HEK293 (cell line): ENCODE data around the gene C2CD4C.

Source experiments
- FEZF1 ChIP-seq: fragments of 450-650 bp; formaldehyde crosslinking; IDR thresholded peaks from 2 replicates; pipeline ENCODE4 v1.5.1; 2016; ENCODE audit warnings: missing biosample characterization, missing genetic modification characterization
- HOXC10 ChIP-seq: sonication (generic); formaldehyde crosslinking; IDR thresholded peaks from 2 replicates; pipeline ENCODE4 v1.8.1; 2023; ENCODE audit warnings: mild to moderate bottlenecking, missing genetic modification reagents
- SCRT2 ChIP-seq: fragments of 450-650 bp; formaldehyde crosslinking; IDR thresholded peaks from 2 replicates; pipeline ENCODE4 v1.5.1; 2016; ENCODE audit warnings: missing biosample characterization, missing genetic modification characterization
- ZBTB1 ChIP-seq: fragments of 450-650 bp; formaldehyde crosslinking; IDR thresholded peaks from 2 replicates; pipeline ENCODE4 v1.5.1; 2016; ENCODE audit warnings: missing biosample characterization, missing genetic modification characterization
- ZBTB48 ChIP-seq: fragments of 450-650 bp; formaldehyde crosslinking; IDR thresholded peaks from 2 replicates; pipeline ENCODE4 v1.5.1; 2016; ENCODE audit warnings: missing biosample characterization, missing genetic modification characterization
- ZBTB7A ChIP-seq: fragments of 450-650 bp; formaldehyde crosslinking; IDR thresholded peaks from 2 replicates; pipeline ENCODE4 v1.5.1; 2016; ENCODE audit warnings: low read depth, missing biosample characterization, missing genetic modification characterization
- ZFP41 ChIP-seq: fragments of 450-650 bp; formaldehyde crosslinking; IDR thresholded peaks from 2 replicates; pipeline ENCODE4 v1.5.1; 2016; ENCODE audit warnings: missing biosample characterization, missing genetic modification characterization, borderline replicate concordance
- ZNF114 ChIP-seq: fragments of 450-650 bp; formaldehyde crosslinking; IDR thresholded peaks from 2 replicates; pipeline ENCODE4 v1.5.0; 2017; ENCODE audit warnings: missing biosample characterization, missing genetic modification characterization
- ZNF155 ChIP-seq: fragments of 450-650 bp; formaldehyde crosslinking; IDR thresholded peaks from 2 replicates; pipeline ENCODE4 v1.5.1; 2016; ENCODE audit warnings: missing biosample characterization, missing genetic modification characterization
- ZNF175 ChIP-seq: fragments of 450-650 bp; formaldehyde crosslinking; IDR thresholded peaks from 2 replicates; pipeline ENCODE4 v1.5.1; 2016; ENCODE audit warnings: missing biosample characterization, missing genetic modification characterization
- ZNF311 ChIP-seq: fragments of 450-650 bp; formaldehyde crosslinking; IDR thresholded peaks from 2 replicates; pipeline ENCODE4 v1.5.1; 2017; ENCODE audit warnings: missing biosample characterization, missing genetic modification characterization, borderline replicate concordance
- ZNF366 ChIP-seq: fragments of 450-650 bp; formaldehyde crosslinking; conservative IDR thresholded peaks from 2 replicates; pipeline ENCODE4 v1.5.1; 2016; ENCODE audit warnings: missing biosample characterization, missing genetic modification characterization
- ZNF473 ChIP-seq: fragments of 450-650 bp; formaldehyde crosslinking; IDR thresholded peaks from 2 replicates; pipeline ENCODE4 v1.5.1; 2017; ENCODE audit warnings: missing biosample characterization, missing genetic modification characterization
- ZNF561 ChIP-seq: fragments of 450-650 bp; IDR thresholded peaks from 2 replicates; pipeline ENCODE4 v1.5.1; 2018; ENCODE audit warnings: missing biosample characterization, missing genetic modification characterization, borderline replicate concordance
- ZNF596 ChIP-seq: fragments of 450-650 bp; IDR thresholded peaks from 2 replicates; pipeline ENCODE4 v1.5.0; 2018; ENCODE audit warnings: missing biosample characterization, mild to moderate bottlenecking, missing genetic modification characterization, moderate library complexity
- ZNF624 ChIP-seq: fragments of 450-650 bp; formaldehyde crosslinking; IDR thresholded peaks from 2 replicates; pipeline ENCODE4 v1.5.1; 2017; ENCODE audit warnings: missing biosample characterization, missing genetic modification characterization
- ZNF629 ChIP-seq: fragments of 450-650 bp; formaldehyde crosslinking; IDR thresholded peaks from 2 replicates; pipeline ENCODE4 v1.5.1; 2017; ENCODE audit warnings: missing biosample characterization, missing genetic modification characterization
- ZNF660 ChIP-seq: fragments of 450-650 bp; IDR thresholded peaks from 2 replicates; pipeline ENCODE4 v1.5.1; 2018; ENCODE audit warnings: missing biosample characterization, mild to moderate bottlenecking, missing genetic modification characterization
- ZNF670 ChIP-seq: fragments of 450-650 bp; formaldehyde crosslinking; IDR thresholded peaks from 2 replicates; pipeline ENCODE4 v1.5.1; 2016; ENCODE audit warnings: missing biosample characterization, missing genetic modification characterization, low read depth
- ZNF785 ChIP-seq: fragments of 450-650 bp; formaldehyde crosslinking; IDR thresholded peaks from 2 replicates; pipeline ENCODE4 v1.5.1; 2016; ENCODE audit warnings: missing biosample characterization, missing genetic modification characterization
- ZSCAN23 ChIP-seq: fragments of 450-650 bp; formaldehyde crosslinking; IDR thresholded peaks from 2 replicates; pipeline ENCODE4 v1.5.1; 2016; ENCODE audit warnings: missing biosample characterization, missing genetic modification characterization
- TF ChIP-seq, protein P1 (sequence below): fragments of 450-650 bp; formaldehyde crosslinking; IDR thresholded peaks from 2 replicates; pipeline ENCODE4 v1.5.1; 2016; ENCODE audit warnings: missing biosample characterization, missing genetic modification characterization, low read depth
- TF ChIP-seq, protein P2 (sequence below): fragments of 450-650 bp; formaldehyde crosslinking; IDR thresholded peaks from 2 replicates; pipeline ENCODE4 v1.5.1; 2017; ENCODE audit warnings: missing biosample characterization, missing genetic modification characterization
- TF ChIP-seq, protein P3 (sequence below): fragments of 450-650 bp; formaldehyde crosslinking; IDR thresholded peaks from 2 replicates; pipeline ENCODE4 v1.5.1; 2016; ENCODE audit warnings: missing biosample characterization, missing genetic modification characterization
- TF ChIP-seq, protein P4 (sequence below): fragments of 450-650 bp; formaldehyde crosslinking; IDR thresholded peaks from 2 replicates; pipeline ENCODE4 v1.5.1; 2016; ENCODE audit warnings: missing biosample characterization, missing genetic modification characterization
- TF ChIP-seq, protein P5 (sequence below): fragments of 450-650 bp; formaldehyde crosslinking; IDR thresholded peaks from 2 replicates; pipeline ENCODE4 v1.5.1; 2016; ENCODE audit warnings: missing biosample characterization, missing genetic modification characterization, borderline replicate concordance
- TF ChIP-seq, protein P6 (sequence below): fragments of 450-650 bp; formaldehyde crosslinking; IDR thresholded peaks from 2 replicates; pipeline ENCODE4 v1.5.1; 2017; ENCODE audit warnings: missing biosample characterization, missing genetic modification characterization
- TF ChIP-seq, protein P7 (sequence below): fragments of 450-650 bp; formaldehyde crosslinking; IDR thresholded peaks from 2 replicates; pipeline ENCODE4 v1.5.1; 2017; ENCODE audit warnings: missing biosample characterization, missing genetic modification characterization

Gene C2CD4C

DNA sequence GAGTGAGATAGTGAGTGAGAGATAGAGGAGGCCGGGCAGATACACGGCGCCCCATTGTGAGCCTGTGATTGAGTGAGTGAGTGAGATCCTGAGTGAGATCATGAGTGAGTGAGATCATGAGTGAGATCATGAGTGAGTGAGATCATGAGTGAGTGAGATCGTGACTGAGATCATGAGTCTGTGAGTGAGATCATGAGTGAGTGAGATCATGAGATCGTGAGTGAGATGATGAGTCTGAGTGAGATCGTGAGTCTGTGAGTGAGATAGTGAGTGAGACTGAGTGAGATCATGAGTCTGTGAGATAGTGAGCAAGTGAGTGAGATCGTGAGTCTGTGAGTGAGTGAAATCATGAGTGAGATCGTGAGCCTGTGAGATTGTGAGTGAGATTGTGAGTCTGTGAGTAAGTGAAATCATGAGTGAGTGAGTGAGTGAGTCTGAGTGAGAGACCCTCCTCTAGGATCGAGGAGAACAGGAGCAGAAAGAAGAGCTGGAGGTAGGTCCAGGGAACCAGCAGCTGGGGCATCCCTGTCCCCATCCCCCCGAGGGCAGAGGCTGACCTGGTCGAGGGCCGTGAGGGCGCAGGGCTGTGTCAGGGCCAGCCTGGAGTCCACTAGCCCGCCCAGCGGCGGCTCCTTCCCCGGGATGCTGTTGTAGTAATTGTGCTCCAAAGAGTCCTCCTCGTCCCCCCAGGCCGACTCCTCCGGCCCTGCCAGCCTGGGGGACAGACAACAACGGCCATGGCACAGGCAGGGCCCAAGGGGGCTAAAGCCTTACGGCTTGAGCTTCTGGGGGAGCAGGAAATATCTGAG, 25.4 kb upstream of the C2CD4C start (continued):
- TF ChIP-seq, protein P1, sequence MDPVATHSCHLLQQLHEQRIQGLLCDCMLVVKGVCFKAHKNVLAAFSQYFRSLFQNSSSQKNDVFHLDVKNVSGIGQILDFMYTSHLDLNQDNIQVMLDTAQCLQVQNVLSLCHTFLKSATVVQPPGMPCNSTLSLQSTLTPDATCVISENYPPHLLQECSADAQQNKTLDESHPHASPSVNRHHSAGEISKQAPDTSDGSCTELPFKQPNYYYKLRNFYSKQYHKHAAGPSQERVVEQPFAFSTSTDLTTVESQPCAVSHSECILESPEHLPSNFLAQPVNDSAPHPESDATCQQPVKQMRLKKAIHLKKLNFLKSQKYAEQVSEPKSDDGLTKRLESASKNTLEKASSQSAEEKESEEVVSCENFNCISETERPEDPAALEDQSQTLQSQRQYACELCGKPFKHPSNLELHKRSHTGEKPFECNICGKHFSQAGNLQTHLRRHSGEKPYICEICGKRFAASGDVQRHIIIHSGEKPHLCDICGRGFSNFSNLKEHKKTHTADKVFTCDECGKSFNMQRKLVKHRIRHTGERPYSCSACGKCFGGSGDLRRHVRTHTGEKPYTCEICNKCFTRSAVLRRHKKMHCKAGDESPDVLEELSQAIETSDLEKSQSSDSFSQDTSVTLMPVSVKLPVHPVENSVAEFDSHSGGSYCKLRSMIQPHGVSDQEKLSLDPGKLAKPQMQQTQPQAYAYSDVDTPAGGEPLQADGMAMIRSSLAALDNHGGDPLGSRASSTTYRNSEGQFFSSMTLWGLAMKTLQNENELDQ (tag by site-specific recombination) = no peak
- peak; percentile 79; the same call in 1 of the 2 replicates for TF ChIP-seq ZSCAN23
- TF ChIP-seq ZBTB7A (tag by site-specific recombination) = peak; percentile 80
- TF ChIP-seq SCRT2 (tag by site-specific recombination) = peak; percentile 30; the same call in 1 of the 2 replicates
- no peak for TF ChIP-seq ZBTB1 (tag by site-specific recombination)
- 0 out of 2 replicates have a peak, but pooled peaks have one; percentile 73 for TF ChIP-seq ZNF114 (tag by site-specific recombination)
- TF ChIP-seq ZNF629 (tag by site-specific recombination) = peak; percentile 94
- TF ChIP-seq ZNF624 (tag by site-specific recombination) = no peak
- TF ChIP-seq, protein P2, sequence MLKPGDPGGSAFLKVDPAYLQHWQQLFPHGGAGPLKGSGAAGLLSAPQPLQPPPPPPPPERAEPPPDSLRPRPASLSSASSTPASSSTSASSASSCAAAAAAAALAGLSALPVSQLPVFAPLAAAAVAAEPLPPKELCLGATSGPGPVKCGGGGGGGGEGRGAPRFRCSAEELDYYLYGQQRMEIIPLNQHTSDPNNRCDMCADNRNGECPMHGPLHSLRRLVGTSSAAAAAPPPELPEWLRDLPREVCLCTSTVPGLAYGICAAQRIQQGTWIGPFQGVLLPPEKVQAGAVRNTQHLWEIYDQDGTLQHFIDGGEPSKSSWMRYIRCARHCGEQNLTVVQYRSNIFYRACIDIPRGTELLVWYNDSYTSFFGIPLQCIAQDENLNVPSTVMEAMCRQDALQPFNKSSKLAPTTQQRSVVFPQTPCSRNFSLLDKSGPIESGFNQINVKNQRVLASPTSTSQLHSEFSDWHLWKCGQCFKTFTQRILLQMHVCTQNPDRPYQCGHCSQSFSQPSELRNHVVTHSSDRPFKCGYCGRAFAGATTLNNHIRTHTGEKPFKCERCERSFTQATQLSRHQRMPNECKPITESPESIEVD (tag by site-specific recombination) = no peak
- TF ChIP-seq ZBTB48 = no peak
- no peak for TF ChIP-seq ZNF660 (tag by site-specific recombination)
- TF ChIP-seq, protein P3, sequence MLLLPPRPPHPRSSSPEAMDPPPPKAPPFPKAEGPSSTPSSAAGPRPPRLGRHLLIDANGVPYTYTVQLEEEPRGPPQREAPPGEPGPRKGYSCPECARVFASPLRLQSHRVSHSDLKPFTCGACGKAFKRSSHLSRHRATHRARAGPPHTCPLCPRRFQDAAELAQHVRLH = no peak
- TF ChIP-seq, protein P4, sequence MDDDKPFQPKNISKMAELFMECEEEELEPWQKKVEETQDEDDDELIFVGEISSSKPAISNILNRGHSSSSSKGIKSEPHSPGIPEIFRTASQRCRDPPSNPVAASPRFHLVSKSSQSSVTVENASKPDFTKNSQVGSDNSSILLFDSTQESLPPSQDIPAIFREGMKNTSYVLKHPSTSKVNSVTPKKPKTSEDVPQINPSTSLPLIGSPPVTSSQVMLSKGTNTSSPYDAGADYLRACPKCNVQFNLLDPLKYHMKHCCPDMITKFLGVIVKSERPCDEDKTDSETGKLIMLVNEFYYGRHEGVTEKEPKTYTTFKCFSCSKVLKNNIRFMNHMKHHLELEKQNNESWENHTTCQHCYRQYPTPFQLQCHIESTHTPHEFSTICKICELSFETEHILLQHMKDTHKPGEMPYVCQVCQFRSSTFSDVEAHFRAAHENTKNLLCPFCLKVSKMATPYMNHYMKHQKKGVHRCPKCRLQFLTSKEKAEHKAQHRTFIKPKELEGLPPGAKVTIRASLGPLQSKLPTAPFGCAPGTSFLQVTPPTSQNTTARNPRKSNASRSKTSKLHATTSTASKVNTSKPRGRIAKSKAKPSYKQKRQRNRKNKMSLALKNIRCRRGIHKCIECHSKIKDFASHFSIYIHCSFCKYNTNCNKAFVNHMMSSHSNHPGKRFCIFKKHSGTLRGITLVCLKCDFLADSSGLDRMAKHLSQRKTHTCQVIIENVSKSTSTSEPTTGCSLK = no peak
- TF ChIP-seq, protein P5, sequence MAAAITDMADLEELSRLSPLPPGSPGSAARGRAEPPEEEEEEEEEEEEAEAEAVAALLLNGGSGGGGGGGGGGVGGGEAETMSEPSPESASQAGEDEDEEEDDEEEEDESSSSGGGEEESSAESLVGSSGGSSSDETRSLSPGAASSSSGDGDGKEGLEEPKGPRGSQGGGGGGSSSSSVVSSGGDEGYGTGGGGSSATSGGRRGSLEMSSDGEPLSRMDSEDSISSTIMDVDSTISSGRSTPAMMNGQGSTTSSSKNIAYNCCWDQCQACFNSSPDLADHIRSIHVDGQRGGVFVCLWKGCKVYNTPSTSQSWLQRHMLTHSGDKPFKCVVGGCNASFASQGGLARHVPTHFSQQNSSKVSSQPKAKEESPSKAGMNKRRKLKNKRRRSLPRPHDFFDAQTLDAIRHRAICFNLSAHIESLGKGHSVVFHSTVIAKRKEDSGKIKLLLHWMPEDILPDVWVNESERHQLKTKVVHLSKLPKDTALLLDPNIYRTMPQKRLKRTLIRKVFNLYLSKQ = no peak
- TF ChIP-seq HOXC10 (CRISPR knock-in tag) = no peak
- TF ChIP-seq, protein P6, sequence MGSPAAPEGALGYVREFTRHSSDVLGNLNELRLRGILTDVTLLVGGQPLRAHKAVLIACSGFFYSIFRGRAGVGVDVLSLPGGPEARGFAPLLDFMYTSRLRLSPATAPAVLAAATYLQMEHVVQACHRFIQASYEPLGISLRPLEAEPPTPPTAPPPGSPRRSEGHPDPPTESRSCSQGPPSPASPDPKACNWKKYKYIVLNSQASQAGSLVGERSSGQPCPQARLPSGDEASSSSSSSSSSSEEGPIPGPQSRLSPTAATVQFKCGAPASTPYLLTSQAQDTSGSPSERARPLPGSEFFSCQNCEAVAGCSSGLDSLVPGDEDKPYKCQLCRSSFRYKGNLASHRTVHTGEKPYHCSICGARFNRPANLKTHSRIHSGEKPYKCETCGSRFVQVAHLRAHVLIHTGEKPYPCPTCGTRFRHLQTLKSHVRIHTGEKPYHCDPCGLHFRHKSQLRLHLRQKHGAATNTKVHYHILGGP = peak; percentile 47; the same call in 1 of the 2 replicates
- peak; percentile 95; the same call in 1 of the 2 replicates for TF ChIP-seq ZNF155 (tag by site-specific recombination)
- no peak for TF ChIP-seq FEZF1
- peak; percentile 90 for TF ChIP-seq ZNF785
- no peak for TF ChIP-seq ZNF596 (tag by site-specific recombination)
- TF ChIP-seq, protein P7, sequence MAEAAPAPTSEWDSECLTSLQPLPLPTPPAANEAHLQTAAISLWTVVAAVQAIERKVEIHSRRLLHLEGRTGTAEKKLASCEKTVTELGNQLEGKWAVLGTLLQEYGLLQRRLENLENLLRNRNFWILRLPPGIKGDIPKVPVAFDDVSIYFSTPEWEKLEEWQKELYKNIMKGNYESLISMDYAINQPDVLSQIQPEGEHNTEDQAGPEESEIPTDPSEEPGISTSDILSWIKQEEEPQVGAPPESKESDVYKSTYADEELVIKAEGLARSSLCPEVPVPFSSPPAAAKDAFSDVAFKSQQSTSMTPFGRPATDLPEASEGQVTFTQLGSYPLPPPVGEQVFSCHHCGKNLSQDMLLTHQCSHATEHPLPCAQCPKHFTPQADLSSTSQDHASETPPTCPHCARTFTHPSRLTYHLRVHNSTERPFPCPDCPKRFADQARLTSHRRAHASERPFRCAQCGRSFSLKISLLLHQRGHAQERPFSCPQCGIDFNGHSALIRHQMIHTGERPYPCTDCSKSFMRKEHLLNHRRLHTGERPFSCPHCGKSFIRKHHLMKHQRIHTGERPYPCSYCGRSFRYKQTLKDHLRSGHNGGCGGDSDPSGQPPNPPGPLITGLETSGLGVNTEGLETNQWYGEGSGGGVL (tag by site-specific recombination) = peak; percentile 87
- TF ChIP-seq ZNF561 (tag by site-specific recombination) = no peak
- TF ChIP-seq ZNF175 = no peak
- TF ChIP-seq ZNF670 = 0 out of 2 replicates have a peak, but pooled peaks have one; percentile 53
- TF ChIP-seq ZNF473 = peak; percentile 88; the same call in 1 of the 2 replicates
- no peak for TF ChIP-seq ZFP41 (tag by site-specific recombination)
- peak; percentile 77 for TF ChIP-seq ZNF366 (tag by site-specific recombination)
- peak; percentile 97 for TF ChIP-seq ZNF311 (tag by site-specific recombination)
